ENCODE data around the gene ADGRG1.

ADGRG1 gene

DNA sequence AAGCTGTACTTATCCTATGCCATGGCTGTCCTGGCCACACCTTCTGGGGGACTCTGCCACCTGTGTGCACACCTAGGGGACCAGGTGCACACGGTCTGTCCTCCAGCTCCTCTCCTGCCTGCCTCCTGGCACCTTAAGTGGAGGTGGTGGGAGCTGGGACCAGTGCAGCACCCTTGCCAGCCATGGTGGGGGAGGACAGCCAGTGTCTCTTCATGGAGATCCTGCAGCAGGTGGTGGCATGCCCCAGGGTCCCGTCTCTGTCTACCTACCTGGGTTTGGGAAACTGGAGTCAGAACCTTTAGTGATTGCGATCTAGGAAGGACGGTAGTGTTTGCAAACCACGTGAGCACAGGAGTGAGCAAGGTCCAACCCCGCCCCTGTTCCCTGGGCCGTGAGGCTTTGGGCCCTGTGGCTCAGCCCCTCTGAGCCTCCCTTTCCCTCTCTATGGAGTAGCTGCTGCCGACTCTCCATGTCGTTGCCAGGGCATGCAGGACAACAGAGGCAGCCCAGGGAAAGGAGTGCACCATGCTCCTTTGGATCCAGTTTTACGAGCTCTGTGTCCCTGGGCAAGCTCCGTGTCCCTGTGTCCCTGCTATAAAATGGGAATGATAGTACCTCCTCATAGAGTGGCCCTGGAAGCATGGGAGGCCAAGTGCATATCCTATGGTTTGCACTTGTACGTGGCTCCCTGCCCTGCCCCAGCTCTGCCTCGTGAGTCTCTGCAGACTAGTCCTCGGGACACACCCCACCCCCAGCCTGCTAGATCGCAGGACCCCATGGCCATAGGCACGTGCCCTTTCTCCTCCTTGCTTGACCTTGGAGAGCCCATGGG lies 7.1 kb downstream of the ADGRG1 start:
- DNase-seq (ENCODE audit: low read depth in 3 of 3) = no peak

DNA sequence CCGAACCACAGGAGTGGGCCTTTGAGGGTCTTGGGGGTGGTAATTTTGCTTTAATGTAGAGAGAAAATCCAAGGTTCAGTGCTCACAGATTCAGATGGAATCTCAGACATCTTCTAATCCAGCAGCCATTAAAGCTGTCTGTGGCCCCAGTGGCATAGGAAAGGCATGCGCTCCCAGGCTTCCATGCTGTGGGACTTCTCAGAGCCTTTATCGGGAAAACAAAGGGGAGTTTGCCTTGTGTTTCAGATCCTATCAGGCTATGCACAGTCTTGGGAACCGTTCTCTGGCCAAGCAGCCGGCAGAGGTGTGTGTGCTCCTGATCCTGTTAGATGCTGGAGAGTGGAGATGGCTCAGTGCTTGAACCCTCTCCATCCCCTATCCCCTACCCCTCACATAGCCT lies 7.8 kb downstream of the ADGRG1 start:
- no peak for DNase-seq (ENCODE audit: low read depth in 3 of 3)

DNA sequence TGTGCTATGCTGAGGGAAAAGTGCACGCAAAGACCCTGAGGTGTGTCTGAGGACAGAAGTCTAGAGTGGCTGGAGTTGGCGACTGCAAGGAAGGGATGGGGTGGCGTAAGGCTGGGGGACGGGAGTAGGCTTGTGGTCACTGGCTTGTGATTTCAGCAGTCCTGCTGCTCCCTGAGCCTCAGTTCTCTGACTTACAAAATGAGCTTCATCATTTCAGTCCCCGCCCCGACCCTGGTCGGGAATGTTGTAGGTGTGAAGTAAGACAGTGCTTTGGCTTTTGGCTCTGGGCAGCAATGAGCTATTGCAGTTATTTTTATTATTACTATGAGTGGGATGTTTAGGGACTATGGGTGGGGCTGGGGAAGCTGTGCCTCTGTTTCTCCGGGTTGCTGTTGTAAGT lies 8.6 kb downstream of the ADGRG1 start:
- no peak for DNase-seq (ENCODE audit: low read depth in 3 of 3)

DNA sequence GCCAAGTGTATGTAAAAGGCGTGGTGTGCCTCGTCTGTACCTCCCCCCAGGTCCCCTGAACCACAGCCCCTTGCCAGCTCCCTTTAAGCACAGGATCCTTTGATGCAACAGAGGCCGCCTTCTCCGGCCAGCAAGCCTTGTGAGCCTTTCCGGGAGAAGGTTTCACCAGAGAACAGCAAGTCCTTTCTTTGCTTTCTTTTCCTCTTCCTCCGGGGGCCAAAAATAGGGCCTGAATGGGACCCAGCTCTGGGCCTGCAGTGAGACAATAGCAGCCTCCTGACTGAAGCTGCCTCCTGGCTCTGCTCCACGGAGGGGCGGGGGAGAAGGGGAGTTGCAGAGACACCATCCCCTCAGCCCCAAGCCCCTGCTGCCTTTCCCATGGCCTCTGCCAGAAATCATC lies 9.0 kb downstream of the ADGRG1 start:
- DNase-seq (ENCODE audit: low read depth in 3 of 3) = no peak

DNA sequence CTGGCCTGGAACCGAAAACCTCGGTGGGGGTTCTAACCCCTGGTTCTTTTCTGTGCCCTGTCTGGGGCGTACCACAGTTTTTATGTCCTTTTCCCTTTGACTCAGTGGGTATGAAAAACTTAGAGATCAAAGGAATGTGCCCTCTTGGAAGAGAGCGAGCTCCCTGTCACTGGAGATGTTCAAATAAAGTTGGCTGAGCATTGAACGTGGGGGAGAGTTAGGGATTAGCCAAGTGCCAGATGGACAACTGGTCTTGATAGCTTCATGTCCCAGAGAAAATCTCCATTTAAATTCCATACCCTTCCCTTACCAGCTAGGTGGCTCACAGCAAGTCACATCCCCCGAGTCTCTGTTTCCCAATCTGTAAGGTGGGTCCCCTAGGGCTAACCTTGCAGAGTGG lies 9.5 kb downstream of the ADGRG1 start:
- no peak for DNase-seq (ENCODE audit: low read depth in 3 of 3)

DNA sequence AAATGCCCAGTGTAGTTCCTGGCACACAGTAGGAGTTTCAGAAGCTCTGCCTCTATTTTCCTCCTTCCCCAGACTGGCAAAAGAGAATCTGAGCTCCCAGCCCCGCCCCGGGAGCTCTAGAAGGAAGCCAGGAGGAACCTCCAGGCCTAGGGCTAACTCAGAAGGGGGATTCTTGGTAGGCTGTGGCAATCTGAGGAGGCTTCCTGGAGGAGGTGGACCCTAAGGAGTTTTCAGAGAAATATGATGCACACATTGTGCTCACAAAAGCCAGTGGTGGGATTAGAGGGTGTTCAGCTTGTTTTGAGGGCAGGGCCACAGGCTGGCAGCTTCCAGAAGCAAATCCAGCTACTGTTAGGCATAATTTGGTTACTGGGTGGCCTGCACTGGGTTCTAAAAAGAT lies 10.0 kb downstream of the ADGRG1 start:
- DNase-seq (ENCODE audit: low read depth in 3 of 3) = no peak

DNA sequence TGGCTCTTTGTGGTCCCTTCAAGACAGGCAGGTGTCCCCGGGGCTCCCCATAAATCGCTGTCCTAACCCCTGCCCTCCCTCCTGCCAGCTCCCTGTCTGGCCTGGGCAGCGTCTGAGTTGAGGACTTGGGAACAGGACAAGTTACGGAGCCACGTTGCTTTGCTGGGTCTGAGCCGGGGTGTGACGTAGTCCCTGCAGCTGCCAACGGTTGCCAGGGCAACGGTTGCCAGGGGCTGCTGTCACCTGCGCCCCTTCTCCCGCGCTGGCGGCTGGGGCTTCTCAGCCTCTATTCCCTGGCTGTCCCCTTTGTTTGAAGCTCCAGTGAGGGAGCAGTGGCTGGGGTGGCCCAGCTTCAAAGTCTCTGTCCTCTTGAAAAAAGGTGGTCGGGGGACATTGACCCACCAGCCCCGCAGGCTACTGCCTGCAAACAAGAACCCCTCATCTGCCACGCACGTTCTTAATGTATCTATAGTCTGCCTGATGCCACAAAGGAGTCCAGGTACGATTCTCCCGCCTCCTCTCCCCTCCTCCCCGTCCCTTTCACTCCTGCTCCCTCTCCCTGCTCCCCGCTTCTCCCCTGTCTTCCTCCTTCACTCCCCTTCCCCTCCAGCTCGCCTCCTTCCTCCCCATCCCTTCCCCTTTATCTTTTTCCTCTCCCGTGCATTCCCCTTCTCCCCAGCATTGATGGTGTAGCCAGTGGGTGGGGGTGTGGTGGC lies 10.9 kb downstream of the ADGRG1 start:
- DNase-seq (ENCODE audit: low read depth in 3 of 3) = no peak

DNA sequence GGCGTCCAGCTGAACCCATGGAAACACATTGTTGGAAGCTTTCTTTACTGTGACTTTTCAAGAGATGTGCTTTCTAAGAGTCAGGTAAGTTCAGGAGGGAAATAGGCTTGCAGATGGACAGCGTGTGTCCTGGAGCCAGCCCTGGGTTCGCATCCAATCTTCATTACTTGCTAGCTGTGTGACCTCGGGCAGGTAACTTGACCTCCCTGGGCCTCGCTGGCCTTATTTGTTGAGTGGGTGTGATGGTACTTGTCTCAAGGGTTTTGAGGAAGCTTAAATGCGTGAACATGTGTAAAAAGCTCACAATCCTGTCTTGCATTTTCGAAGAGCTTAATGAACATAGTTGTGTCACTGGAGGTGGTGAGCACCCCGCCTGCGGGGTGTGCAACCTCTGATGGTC lies 11.8 kb downstream of the ADGRG1 start:
- no peak for DNase-seq (ENCODE audit: low read depth in 3 of 3)

DNA sequence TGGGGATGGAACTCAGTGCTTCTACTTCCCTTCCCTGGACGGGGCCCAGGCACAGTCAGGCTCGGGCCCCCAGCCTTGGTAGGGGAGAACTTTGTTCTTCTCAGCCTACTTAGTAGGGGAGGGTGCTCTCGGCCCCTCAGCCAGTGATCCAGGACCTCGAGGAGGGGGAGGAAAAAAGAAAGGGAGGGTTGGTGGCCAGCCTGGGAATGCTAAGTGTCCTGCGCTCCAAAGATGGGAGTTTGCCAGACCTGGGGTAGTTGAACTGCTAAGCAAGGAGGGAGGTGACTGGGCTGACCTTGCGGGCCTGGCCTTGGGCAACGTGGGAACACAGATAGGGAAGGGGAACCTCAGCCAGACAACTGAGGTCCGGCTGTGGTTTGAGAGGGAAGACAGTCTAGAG lies 12.2 kb downstream of the ADGRG1 start:
- DNase-seq (ENCODE audit: low read depth in 3 of 3) = no peak

DNA sequence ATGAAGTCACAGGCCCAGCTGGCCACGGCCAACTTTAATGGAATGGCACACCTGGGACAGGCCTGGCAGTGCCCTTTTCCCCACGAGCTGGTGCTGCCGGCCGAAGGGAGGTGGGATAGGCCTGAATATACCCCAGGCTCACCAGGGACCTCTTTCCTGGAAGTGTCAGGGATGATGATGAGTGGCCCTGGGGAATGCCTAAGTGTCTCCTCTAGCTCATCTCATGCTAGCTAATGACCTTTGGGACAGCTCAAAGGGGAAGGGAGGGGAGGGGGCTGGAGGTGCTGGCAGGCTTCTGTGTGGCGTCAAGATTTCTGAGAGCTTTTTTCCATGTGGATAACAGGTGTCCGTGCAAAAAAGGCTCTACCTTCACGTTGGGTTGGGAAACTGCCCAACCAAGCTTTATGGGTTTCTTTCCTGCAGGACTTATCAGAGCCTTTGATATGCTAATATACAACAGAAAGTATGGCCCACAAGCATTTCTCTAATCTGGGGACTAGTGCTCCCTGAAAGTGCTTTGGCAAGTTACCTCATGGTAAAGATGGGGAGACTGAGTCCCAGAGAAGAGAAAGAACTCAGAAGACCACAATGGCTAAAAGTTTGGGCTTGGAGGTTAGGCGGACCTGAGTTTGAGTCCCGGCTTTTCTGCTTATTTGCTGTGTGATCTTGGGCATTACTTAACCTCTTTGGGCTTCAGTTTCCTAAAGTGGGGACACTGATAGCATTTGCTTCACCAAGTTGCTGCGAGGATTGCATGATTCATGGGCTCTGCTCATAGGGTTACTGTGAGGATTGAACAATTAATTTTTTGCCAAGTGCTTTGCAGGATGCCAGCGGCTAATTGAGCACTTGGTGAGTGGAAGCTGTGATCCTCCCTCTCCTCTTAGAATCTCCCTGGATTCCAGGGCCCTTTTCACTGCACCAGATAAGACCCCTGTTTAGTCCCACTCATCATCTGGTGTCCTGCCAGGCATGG lies 14.0 kb downstream of the ADGRG1 start:
- DNase-seq (ENCODE audit: low read depth in 3 of 3) = no peak

DNA sequence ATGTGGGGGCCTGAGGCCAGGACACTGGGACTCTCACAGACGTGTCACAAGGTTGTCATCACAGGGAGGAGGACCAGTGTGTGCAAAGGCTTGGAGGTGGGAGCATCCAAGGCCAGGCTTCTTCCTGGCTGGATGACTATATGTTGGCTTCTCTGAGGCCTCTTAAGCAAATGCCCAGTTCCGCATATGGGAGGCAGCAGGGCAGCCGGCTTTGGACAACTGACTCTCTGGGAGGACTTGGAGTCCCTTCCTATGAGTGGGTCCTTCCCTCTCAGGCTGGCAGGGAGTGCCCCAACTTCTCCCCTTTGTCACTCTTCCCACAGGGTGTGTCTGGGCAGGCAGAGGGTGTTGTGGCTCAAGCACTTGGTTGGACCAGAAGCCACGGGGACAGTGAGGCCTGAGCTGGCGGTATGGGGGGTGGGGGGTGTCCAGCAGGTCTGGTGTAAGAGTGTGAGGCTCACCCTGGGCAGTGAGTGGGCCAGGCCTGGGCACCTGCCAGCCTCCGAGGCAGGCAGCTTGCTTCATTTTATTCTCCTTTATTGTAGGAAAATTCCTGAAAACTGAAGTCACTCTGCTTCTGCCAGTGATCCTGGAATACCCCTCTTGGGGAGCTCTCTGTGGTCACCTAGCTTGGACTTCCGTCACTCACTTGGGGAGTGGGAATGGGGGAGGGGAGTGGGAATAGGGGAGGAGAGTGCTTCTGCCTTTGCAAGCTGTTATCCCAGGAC lies 14.9 kb downstream of the ADGRG1 start:
- DNase-seq (ENCODE audit: low read depth in 3 of 3) = no peak

DNA sequence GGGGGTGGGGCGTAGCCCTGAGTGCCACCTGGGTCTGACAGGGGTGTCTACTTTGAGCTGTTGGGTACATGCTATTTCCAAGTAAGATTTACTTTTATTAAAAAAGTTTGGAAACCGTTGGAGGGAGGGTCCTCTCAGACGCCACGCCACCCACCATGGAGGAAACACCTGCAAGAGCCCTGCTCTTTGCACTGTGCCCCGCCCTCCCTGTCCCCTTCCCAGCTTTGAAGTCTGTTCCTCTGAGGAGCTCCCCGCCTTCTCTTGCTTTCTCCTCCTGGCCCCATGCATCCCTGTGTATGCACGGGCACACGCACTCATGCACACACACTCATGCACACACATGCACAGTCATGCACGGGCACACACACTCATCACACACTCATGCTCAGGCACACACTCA lies 15.5 kb downstream of the ADGRG1 start:
- no peak for DNase-seq (ENCODE audit: low read depth in 3 of 3)

DNA sequence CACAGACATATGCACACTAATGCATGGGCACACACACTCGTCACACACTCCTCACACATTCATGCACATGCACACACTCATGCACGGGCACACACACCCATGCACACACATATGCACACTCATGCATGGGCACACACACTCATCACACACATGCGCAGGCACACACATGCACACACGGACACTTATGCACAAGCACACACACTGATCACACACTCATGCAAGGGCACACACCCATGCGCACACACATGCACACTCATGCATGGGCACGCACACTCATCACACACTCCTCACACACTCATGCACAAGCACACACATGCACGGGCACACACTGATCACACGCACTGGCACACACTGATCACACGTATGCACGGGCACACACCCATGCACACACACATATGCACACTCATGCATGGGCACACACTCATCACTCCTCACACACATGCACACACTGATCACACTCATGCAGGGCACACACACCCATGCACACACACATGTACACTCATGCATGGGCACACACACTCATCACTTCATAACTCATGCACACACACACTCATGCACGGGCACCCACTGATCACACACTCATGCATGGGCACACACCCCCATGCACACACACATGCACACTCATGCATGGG lies 16.1 kb downstream of the ADGRG1 start:
- DNase-seq (ENCODE audit: low read depth in 3 of 3) = no peak

DNA sequence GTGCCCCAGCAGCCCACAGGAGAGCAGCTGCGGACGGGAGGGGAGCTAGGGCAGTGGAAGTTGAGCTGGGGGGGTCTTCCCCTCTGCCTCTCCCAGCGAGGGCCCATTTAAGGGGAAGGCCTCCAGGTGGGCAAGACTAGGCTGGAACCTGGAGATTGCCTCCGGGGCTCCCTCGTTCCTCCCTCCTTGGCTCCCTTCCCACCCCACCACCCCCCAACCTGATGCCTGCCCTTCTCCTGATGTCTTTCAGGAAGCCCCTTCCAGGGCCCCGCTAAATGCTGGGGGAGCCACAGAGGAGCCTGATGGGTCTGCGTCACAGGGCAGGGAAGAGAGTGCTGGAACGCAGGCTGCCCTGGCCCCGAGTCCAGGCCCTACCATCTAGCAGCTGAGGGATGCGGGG lies 16.7 kb downstream of the ADGRG1 start:
- no peak for DNase-seq (ENCODE audit: low read depth in 3 of 3)

DNA sequence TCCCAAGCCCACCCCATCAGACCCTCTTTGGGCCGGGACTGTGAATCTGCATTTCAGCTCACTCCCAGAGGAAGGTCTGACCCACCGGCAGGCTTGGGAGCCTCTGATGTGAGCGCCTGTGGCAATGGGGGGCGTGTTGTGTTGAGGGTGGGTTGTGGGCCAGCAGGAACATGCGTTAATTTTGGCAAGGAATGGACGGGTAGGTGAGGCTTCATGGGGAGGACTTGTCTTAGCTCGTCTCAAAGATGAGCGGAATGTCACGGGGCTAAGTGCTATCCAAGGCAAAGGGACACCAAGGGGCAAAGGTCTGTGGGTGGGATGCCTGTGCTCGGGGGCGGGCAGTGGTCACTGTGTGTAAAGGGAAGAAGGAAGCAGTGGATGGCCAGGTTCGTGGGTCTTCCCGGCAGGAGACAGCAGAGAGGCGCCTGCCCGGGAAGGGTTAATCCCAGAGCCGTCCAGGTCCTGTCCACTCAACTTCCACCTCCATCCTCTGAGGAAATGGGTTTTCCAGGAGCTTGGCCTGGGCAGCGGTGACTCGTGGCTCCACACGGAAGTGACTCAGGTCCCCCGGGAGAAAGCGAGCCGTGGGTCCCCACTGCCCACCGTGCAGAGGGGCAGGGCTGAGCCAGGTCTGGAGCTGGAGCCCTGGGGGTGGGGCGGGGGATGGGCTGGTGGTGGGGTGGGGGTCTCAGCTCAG lies 17.4 kb downstream of the ADGRG1 start:
- DNase-seq (ENCODE audit: low read depth in 3 of 3) = no peak

DNA sequence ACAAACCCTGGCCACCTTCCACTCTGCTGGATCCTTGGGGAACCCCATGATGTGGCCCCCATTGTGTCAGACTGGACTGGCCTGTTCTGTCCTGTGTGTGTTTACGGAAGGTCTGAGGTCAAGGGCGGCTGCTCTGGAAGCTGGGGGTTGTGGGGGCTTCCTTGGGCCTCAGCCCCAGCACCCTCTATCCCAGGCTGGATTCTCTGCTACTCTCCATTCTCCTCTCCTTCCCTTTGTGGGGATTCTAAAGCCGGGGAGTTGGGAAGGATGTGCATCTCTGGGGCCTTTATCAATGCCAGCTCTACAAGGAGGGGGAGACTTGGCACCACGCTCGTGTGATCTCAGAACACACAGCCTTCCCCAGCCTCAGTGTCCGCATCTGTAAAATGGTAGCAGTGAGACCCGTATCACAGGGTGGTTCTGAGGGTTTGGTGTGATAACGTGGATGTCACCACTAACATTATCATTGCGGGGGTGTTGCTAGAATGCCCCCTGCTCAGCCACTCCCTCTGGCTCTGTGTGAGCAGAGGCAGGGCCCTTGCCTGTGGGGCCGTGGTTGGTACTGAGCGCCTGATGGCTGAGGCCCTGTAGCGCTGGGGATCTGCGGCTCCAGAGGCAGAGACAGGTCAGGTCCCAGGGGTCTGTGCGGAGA lies 18.1 kb downstream of the ADGRG1 start:
- DNase-seq (ENCODE audit: low read depth in 3 of 3) = no peak

DNA sequence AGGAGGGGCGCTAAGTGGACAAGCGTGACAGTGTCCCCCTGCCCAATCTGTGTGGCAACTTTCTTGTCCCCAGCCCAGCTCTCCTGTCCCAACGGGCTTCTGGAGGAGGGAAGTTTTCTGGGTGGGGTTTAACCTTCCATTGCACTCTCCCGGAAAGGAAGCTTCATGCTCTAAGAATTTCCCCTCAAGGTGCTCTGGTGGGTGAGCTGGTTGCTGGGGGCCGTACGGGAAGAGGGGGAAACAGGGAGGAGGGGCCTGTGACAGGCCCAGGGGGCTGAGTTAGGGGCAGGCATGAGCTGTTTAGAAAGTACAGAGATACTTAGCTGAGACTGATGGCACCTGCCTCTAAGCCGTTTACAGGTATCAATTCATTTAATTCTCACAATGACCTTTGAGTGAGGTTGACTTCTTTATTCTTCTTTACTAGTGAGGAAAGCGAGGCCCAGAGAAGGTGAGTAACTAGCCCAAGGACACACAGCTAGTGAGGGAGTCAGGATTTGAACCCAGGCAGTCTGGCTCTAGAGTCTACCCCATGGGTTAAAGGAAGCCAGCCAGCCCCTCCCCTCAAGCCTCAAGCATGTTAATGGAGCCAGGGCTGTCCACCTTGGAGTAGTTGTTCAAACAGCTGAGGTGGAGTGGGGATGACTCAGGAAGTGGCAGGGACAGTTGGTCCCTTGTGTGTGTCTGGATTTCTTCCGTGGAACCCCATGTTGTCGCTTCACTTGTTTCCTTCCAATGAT lies 18.9 kb downstream of the ADGRG1 start:
- no peak for DNase-seq (ENCODE audit: low read depth in 3 of 3)

DNA sequence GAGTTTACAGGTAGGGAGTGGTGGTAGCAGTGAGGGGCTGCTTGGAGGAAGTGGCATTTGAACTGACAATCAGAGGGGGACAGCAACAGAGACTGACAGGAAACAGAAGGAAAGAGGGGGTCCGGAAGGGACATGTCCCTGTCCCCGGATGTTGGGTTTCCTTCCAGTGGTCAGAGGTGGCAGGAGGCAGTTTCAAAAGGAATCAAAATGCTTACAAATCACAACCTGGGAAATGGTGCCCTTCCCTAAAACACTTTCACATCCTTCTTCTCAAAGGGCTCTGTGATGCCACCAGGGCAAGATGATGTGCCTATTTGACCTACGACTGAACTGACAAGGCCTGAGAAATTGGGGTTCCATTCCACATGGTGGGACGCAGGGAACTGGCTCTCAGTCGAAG lies 19.7 kb downstream of the ADGRG1 start:
- no peak for DNase-seq (ENCODE audit: low read depth in 3 of 3)
